T-helper 2 cell treated with Interferon-gamma antibody and Interleukin-4, amounts not matched to agents 100 ng/mL and 5 ng/mL, for 36 hours (primary cell): Measurements from ENCODE around the gene OR4N5. TPM values are rescaled to one million over a fixed set of nuclear protein-coding genes. Genes with fewer than 3 reads are reported as not detected.
"Not testable (repeated sequence)": the region's sequence is repeated elsewhere in the genome, so short reads cannot be mapped to it uniquely, and the experiment has no call there.

Experiments
- intact Hi-C: fragments of 100-400 bp; cut with micrococcal nuclease; formaldehyde crosslinking; loops from one replicate; pipeline ENCODE4 v1.15.1; 2023
- total RNA-seq: library from RNA; stranded (reverse); gene quantifications from 2 replicates; pipeline ENCODE4 v1.2.3, GENCODE V29; 2022

Gene OR4N5, protein sequence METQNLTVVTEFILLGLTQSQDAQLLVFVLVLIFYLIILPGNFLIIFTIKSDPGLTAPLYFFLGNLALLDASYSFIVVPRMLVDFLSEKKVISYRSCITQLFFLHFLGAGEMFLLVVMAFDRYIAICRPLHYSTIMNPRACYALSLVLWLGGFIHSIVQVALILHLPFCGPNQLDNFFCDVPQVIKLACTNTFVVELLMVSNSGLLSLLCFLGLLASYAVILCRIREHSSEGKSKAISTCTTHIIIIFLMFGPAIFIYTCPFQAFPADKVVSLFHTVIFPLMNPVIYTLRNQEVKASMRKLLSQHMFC
- total RNA-seq: not detected in 2 replicates

DNA sequence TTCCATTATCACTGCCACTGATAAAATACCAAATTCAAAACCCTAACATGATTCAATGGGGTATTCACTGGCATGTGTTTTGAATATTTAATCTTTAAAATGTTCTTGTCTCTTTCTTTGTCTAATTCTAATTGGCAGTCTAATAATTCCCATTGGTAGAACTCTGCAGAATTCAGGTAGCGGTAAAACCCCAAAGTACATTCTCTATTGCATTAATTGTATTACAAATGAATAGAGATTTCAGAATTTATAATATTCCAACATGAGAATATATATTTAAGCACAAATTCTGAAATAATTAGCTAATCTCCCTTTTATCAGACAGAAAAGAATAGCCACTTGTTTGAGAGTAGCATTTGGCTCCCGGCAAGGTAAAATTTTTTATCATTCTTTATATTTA lies at the start of gene OR4N5:
Gene OR4N5, plus strand, starts transcription at position 301 of the 400 bp plus-strand sequence. CDS start 4,916 bp downstream, outside the sequence.
- intact Hi-C loops: no loop called here

DNA sequence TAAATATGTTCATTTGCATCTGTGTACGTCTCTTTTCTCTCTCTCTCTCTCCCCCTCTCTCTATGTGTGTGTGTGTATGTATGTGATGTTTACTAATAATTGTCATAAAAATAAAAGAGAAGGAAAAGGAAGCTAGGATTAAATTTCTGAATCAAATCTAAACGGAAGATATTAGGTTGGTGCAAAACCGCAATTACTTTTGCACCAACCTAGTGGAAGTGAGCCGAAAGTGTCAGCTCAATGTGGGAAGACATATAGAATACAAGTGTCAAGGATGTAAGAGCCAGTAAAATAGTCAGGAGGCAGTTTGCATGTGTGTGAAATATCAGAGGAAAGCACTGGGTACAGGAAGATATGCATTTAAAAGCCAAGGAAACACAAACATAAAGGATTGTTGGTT lies 46.6 kb upstream of the OR4N5 start:
- intact Hi-C loops: no loop called here

DNA sequence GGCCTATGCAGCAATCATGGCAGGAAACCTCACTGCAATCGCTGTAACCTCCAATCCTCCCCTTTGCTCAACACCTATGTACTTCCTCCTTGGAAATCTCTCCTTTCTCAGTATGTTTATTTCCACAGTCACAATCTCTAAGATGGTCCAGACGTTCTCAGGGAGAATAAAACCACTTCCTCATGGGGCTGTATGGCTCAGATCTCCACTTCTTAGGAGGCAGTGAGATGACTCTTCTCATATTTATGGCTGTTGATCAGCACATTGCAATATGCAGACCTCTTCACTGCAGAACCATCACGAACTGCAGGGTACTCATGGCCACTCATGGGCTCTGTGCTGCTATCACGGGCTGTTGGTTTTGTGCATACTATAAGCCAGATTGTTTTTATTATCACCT lies 45.2 kb upstream of the OR4N5 start:
- intact Hi-C loops: no loop called here

DNA sequence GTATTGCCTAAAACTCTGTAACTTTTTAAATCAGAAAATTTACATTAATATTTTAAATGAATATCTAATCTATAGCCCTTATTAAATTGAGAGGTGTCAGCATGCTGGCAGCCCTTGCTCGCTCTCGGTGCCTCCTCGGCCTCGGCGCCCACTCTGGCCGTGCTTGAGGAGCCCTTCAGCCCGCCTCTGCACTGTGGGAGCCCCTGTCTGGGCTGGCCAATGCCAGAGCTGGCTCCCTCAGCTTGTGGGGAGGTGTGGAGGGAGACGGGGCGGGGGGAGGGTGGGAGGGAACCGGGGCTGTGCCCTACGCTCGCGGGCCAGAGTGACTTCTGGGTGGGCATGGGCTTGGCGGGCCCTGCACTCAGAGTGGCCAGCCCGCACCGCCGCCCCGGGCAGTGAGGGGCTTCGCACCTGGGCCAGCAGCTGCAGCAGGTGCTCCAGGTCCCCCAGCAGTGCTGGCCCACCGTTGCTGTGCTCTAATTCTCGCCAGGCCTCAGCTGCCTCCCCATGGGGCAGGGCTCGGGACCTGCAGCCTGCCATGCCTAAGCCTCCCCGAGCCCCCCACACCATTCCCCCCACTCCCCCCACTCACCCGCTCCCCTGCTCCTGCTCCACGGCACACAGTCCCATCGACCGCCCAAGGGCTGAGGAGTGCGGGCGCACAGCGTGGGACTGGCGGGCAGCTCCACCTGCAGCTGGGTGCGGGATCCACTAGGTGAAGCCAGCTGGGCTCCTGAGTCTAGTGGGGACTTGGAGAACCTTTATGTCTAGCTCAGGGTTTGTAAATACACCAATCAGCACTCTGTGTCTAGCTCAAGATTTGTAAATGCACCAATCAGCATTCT lies 39.5 kb upstream of the OR4N5 start:
- intact Hi-C loops: not testable (repeated sequence)

DNA sequence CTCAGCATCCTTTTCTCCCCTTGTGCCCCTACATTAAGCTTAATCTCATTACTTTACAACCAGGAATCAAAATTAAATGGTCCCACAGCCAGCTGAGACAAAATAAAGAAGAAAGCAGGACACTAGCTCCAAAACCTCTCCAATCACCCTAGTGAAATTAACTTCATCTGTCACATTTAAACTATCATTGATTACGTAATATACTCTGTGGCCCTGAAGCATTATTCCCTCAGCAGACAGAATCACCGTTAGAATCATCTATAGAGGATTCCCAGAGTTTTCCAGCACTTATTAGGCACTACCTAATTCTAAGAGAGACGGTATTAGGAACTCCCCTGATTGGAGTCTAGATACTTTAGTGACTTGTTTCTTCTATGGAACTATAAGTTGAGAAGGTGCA lies 28.2 kb upstream of the OR4N5 start, which contains the start of gene OR4K17:
Gene OR4K17, plus strand, starts transcription at position 302 of the 400 bp plus-strand sequence. CDS start 6,761 bp downstream, outside the sequence.
- intact Hi-C loops: no loop called here

DNA sequence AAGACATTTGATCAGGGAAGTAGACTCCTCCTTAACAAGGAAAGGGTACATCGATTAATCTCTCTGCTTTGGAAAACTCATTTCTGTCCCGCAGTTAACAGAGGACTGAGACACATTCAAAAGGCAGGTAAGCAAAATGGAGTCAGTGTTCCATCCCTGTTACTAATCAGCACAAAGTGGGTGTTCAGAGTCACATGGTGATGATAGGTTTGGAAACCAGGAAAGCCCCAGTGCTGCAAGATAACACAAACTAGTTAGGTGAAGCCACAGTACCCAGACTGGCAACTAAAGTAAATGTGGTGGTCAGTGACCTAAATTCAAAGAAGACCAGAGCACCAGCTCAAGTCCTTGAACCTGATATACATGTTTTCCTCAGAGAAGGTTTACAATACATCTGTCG lies 26.3 kb upstream of the OR4N5 start:
- intact Hi-C loops: no loop called here

DNA sequence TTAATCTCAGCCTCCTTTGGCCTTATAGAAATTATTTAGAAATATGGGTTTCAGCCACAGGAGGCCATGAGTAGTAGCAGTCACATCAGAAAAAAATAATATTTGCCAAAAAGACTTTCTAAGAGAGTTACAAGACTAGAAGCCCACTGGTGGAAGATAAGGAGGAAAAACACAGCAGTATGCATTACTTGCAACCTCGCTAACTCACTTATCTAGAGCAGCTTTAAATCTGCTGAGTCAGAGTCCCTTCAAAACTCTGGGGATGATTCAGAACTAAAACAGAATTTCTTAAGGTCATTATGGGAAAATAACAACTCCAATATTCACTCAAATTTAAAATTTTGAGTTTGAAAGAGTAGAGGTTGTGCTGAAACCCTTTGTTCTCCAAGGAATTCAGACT lies 21.9 kb upstream of the OR4N5 start:
- intact Hi-C loops: no loop called here

DNA sequence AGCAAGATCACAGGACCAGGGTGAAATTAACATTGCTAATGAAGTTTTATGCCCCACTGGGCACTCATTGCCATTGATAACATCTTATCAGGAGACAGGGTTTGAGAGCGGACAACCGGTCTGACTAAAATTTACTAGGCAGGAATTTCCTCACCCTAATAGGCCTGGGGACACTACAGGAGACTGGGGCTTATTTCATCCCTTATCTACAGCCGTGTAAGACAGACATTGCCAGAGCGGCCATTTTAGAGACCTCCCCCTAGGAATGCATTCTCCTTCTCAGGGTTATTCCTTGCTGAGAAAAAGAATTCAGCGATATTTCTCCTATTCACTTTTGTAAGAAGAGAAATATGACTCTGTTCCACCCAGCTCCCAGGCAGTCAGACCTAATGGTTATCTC lies 19.8 kb upstream of the OR4N5 start:
- intact Hi-C loops: no loop called here

DNA sequence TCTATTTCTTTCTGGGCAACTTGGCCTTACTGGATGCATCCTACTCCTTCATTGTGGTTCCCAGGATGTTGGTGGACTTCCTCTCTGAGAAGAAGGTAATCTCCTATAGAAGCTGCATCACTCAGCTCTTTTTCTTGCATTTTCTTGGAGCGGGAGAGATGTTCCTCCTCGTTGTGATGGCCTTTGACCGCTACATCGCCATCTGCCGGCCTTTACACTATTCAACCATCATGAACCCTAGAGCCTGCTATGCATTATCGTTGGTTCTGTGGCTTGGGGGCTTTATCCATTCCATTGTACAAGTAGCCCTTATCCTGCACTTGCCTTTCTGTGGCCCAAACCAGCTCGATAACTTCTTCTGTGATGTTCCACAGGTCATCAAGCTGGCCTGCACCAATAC lies 5.3 kb downstream of the OR4N5 start:
- intact Hi-C loops: no loop called here

DNA sequence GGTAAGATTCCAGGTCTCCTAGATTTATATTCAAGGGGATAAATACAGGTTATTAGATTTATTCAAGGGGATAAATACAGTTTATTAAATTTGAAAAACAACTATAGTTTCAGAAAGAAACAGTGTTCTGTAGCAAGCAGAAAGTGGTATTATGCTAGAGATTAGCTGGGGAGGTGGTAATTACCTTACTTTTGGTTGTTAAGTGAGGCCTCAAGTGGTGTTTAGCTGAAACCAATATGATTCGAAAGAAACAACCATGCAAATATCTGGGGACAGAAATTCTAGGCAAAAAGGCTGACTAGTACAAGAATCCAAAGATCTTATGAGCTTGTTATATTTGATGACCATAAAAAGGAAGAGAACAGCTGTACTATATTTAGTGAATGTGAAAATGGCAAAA lies 6.2 kb downstream of the OR4N5 start:
- intact Hi-C loops: no loop called here

DNA sequence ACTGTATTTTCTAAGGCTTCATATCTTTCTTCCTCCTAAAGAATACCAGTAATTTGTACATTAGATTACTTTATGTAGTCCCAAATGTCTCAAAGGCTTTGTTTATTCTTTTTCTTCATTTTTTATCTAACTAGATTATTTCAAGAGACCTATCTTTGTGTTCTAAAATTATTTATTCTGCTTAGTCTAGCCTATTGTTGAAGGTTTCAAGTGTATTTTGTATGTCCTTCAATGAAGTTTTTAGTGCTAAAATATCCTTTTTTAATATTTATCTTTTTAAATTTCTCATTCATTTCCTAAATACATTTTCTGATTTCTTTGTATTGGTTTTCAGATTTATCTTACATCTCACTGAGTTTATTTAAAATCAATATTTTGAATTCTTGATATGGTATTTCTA lies 25.8 kb downstream of the OR4N5 start:
- intact Hi-C loops: no loop called here

DNA sequence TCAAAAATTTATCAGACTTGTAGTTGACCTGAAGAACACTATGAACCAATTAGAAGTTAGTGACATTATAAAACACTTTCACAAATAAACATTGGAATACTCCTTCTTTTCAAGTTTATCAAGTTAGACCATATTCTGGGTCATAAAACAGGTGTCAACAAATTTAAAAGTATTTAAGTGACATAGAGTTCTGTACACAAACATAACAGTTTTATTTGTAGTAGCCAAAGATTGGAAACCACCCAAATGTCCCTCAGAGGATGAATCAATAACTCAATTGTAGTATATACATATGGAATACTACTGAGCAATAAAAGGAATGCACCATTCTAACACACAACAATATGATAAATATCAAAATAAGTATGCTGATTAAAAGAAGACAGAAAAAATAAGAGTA lies 28.5 kb downstream of the OR4N5 start:
- intact Hi-C loops: no loop called here

DNA sequence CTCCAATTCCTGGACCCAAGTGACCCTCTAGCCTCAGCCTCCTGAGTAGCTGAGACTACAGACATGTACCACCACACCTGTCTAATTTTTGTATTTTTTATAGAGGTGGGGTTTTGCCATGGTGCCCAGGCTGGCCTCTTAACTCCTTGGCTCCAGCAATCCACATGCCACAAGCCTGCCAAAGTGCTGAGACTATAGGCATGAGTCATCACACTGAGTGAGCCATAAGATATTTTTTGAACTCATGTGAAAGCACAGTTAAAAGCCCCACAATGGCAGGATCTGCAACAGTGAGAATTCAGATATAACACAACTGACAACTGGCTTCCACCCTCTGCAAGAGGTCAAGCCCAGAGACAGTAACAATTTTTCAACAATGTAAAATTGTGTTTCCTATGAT lies 31.2 kb downstream of the OR4N5 start:
- intact Hi-C loops: not testable (repeated sequence)

DNA sequence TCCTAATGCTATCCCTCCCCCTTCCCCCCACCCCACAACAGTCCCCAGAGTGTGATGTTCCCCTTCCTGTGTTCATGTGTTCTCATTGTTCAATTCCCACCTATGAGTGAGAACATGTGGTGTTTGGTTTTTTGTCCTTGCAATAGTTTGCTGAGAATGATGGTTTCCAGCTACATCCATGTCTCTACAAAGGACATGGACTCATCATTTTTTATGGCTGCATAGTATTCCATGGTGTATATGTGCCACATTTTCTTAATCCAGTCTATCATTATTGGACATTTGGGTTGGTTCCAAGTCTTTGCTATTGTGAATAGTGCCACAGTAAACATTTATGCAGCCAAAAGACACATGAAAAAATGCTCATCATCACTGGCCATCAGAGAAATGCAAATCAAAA lies 35.6 kb downstream of the OR4N5 start:
- intact Hi-C loops: not testable (repeated sequence)

DNA sequence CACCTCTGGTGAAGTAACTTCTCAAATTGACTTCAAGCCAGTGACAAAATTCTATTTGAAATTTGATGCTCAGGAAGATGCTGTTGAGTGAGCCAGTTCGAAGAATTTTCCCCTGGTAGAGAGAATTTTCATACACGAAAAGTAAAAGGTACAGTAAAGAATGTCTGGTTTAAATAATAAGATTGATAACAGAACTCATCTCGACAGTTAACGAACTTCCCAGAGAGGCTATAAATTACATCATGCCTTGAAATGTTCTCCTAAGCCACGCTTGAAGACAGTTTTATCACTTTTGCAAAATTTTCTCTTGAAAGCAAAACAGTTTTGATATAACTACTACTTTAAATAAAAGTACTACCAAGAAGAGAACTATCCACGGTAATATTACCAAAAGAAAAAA lies 37.7 kb downstream of the OR4N5 start:
- intact Hi-C loops: no loop called here

DNA sequence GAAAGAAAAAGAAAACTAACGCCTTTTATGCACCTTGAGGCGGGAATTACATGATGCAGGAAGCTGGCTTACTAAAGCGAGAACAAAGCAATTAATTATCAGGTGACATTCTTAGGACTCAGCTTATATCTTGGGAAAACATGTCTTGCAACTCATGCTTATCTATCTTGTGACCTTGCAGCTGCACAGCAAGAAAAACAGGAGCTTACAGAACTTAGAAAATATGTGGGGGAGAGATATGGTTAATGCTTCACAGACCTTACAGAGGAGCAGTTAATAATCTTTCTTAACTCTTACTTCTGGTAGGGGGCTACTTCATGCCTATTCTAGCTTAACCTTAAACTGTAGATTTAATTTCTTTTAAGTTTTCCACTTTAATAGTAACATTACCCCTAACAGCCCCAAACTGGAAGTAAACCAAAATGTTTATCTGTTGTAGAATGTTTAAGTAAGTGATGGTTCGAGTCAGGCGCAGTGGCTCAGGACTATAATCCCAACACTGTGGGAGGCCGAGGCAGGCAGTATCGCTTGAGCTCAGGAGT lies 38.9 kb downstream of the OR4N5 start:
- intact Hi-C loops: no loop called here

DNA sequence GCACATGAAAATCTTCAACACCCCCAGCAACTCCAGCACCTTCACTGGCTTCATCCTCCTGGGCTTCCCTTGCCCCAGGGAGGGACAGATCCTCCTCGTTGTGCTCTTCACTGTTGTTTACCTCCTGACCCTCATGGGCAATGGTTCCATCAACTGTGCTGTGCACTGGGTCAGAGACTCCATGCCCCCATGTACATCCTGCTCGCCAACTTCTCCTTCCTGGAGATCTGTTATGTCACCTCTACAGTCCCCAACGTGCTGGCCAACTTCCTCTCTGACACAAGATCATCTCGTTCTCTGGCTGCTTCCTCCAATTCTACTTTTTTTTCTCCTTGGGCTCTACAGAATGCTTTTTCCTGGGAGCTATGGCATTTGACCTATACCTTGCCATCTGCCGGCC lies 40.6 kb downstream of the OR4N5 start:
- intact Hi-C loops: no loop called here

DNA sequence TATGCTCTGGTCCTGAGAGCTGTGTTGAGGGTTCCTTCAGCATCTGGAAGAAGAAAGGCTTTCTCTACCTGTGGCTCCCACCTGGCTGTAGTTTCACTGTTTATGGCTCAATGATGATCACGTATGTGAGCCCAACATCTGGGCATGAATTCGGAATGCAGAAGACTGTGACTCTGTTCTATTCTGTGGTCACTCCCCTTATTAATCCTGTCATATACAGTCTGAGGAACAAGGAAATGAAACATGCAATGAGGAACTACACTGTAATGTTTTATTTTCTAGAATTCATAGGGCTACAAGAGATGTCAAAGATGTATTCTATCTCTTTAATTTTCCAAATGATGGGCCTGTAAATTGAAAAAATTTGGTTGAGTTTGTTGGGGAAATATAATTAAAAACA lies 41.3 kb downstream of the OR4N5 start:
- intact Hi-C loops: no loop called here

DNA sequence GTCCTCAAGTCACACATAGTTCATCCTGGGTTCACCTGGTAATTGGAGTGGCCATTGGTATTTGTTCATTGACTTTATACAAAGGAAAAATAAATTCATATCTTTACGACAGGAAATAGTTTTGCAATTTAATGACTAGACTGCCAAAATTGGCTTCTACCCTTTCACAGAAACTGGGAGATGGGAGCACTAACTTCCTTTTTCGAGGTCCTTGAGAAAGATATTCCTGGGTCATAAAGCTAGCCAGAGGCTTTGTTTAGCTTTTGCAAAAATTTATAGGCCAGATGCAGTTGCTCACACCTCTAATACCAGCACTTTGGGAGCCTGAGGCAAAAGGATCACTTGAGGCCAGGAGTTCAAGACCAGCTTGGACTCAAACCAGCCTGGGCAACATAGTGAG lies 41.9 kb downstream of the OR4N5 start:
- intact Hi-C loops: no loop called here

DNA sequence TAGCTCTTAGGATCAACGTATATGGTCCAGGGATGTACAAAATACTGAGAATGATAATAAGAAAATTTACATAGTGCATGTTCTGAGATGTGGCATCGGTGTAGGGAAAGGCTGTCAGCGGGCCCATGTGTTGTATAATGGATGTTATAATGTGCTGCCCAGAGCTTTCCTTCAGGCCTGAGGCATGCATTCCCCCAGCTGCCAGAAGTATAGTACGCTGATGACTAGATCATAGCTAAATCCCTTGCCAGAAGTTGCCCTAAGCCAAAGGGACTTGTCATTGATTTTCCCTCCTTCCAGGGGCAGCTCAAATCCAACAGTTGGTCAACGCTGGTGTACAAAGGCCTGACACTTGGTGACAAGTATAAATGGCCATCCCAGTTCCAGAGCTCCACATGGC lies 45.6 kb downstream of the OR4N5 start:
- intact Hi-C loops: no loop called here

DNA sequence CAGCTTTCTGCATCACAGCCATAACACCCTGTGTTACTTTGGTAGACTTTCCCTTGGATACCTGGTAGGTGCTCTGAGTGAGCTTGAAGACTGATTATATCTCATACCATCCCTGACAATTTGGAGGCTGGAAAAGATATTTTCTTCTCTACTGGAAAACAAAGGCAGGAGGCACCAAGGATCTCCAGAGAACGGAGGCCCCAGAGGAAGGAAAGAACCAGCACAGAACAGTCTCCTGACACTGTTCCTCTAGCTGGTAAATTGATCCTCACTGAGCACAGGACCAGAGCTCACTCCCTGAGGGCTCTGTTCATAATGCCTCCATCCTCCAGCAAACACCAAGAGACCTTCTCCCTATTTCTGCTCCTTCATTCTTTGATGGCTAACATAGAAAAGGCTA lies 52.0 kb downstream of the OR4N5 start, which contains the start of gene OR11G2:
Gene OR11G2, plus strand, starts transcription at position 301 of the 400 bp plus-strand sequence. CDS start 6,542 bp downstream, outside the sequence.
- intact Hi-C loops: no loop called here

DNA sequence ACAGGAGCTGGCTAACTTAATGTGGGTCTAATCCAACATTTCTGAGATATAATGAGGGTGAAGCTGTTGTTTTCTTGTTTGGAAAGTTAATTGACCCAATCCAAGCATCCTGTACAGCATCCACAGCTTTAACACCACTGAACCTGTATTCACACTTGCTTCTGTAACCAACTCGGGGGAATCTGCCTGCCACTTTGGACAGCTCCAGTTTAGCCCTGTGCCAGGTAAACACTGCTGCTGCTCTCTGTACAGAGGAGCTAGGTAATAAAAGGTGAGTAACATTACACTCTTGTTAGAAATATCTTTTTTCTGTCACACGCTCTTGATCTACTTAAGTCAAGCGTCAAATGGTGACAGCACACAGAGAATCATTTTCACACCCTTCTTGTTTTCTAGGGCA lies 52.8 kb downstream of the OR4N5 start:
- intact Hi-C loops: no loop called here
